Keratinocyte (primary cell): ENCODE measurements around the gene PIGU. TPM values are rescaled to one million over a fixed set of nuclear protein-coding genes. Genes with fewer than 3 reads are reported as not detected.

Experiments used
- DNase-seq: peaks from one replicate; pipeline ENCODE4 v3.0.0-alpha.2; 2011; ENCODE audit warnings: low read depth, missing footprints, low spot score
- FAIRE-seq: peaks from 2 replicates; lab custom pipeline; 2011; peaks lifted over from hg19 to GRCh38; lab: Jason Lieb, UNC
- H2AFZ ChIP-seq: 2 replicates; pipeline ENCODE4 v1.6.0; 2012; ENCODE audit warnings: low read length, control low read depth, inconsistent platforms; ENCODE audit not compliant: control insufficient read depth
- H3K27ac ChIP-seq: 2 replicates; pipeline ENCODE4 v1.5.1; 2011; ENCODE audit warnings: low read length; ENCODE audit not compliant: control insufficient read depth, insufficient read depth
- H3K27me3 ChIP-seq: 3 replicates; pipeline ENCODE4 v1.6.0; 2011; ENCODE audit warnings: low read length; ENCODE audit not compliant: control insufficient read depth, insufficient read depth; ENCODE audit errors: extremely low read depth
- H3K36me3 ChIP-seq, 2 experiments: 2 replicates in 1 of 2; 3 replicates in 1 of 2; pipeline ENCODE4 v1.5.1; 2011; ENCODE audit warnings: low read length in 2 of 2, mild to moderate bottlenecking in 1 of 2; ENCODE audit not compliant: control insufficient read depth in 2 of 2, insufficient read depth in 2 of 2; ENCODE audit errors: extremely low read depth in 1 of 2
- H3K4me1 ChIP-seq: 3 replicates; pipeline ENCODE4 v1.5.1; 2011; ENCODE audit warnings: low read length; ENCODE audit not compliant: control insufficient read depth, insufficient read depth; ENCODE audit errors: extremely low read depth
- H3K4me2 ChIP-seq: 3 replicates; pipeline ENCODE4 v1.6.0; 2011; ENCODE audit warnings: low read depth, low read length; ENCODE audit not compliant: control insufficient read depth, insufficient read depth; ENCODE audit errors: extremely low read depth
- H3K4me3 ChIP-seq, 3 experiments: fragments of 200-600 bp in 1 of 3; sonication (generic) in 1 of 3; 2 replicates in 2 of 3; 3 replicates in 1 of 3; pipeline ENCODE4 v1.5.1; 2011 to 2016; ENCODE audit warnings: low read length in 3 of 3, mild to moderate bottlenecking in 3 of 3, control low read depth in 2 of 3, inconsistent platforms in 1 of 3, low read depth in 1 of 3, mixed read lengths in 1 of 3, mixed run types in 1 of 3, moderate library complexity in 1 of 3; ENCODE audit not compliant: control insufficient read depth in 2 of 3, insufficient read depth in 2 of 3; ENCODE audit errors: extremely low read depth in 1 of 3
- H3K79me2 ChIP-seq: 2 replicates; pipeline ENCODE4 v1.6.0; 2012; ENCODE audit warnings: low read length; ENCODE audit not compliant: control insufficient read depth, insufficient read depth
- H3K9ac ChIP-seq: 3 replicates; pipeline ENCODE4 v1.6.0; 2011; ENCODE audit warnings: low read length; ENCODE audit not compliant: control insufficient read depth, insufficient read depth; ENCODE audit errors: extremely low read depth
- H3K9me1 ChIP-seq: 3 replicates; pipeline ENCODE4 v1.6.0; 2011; ENCODE audit warnings: low read length; ENCODE audit not compliant: control insufficient read depth, insufficient read depth; ENCODE audit errors: extremely low read depth
- H3K9me3 ChIP-seq: 2 replicates; pipeline ENCODE4 v1.5.1; 2012; ENCODE audit warnings: low read depth, low read length; ENCODE audit not compliant: control insufficient read depth
- H4K20me1 ChIP-seq: 3 replicates; pipeline ENCODE4 v1.6.0; 2011; ENCODE audit warnings: low read length; ENCODE audit not compliant: control insufficient read depth, insufficient read depth; ENCODE audit errors: extremely low read depth
- CTCF ChIP-seq, 3 experiments: IDR thresholded peaks in 1 of 3; conservative IDR thresholded peaks in 1 of 3; optimal IDR thresholded peaks in 1 of 3; 2 replicates in 2 of 3; 3 replicates in 1 of 3; pipeline versions ENCODE3 to v1.5.1; 2011; ENCODE audit warnings: low read length in 3 of 3, mild to moderate bottlenecking in 3 of 3, moderate library complexity in 2 of 3, control low read depth in 1 of 3, inconsistent platforms in 1 of 3; ENCODE audit not compliant: insufficient read depth in 2 of 3; ENCODE audit errors: extremely low read depth in 1 of 3
- EZH2 ChIP-seq: IDR thresholded peaks from one replicate; pipeline ENCODE4 v1.6.1; 2012; ENCODE audit warnings: inconsistent platforms, mild to moderate bottlenecking, low read length, moderate library complexity
- dilution Hi-C: fragments of 300-500 bp; cut with MboI; formaldehyde crosslinking; loops from one replicate; pipeline ENCODE4 v1.7.0; 2020; ENCODE audit warnings: low sequenced_read_pairs; ENCODE audit not compliant: extremely low pct_ligation_motif_present
- polyA plus RNA-seq, 5 experiments: library from polyadenylated mRNA; depleted of rRNA in 3 of 5; stranded (reverse) in 3 of 5; stranded (forward) in 1 of 5; unstranded in 1 of 5; fragments of >200 nt; gene quantifications; 1 replicate in 1 of 5; 2 replicates in 3 of 5; 3 replicates in 1 of 5; pipeline versions ENCODE4 v1.2.1 to v1.2.3, GENCODE V29; 2011 to 2012; ENCODE audit warnings: missing spikeins in 2 of 5, low read depth in 1 of 5, low replicate concordance in 1 of 5

PIGU gene
- polyA plus RNA-seq, 1 donor (not counting 4 experiments of a cell fraction or from before 2014, with no cell fraction given): 48.0 TPM

GRCh38 chr20:34540596-34541263 is 136.2 kb downstream of the PIGU start:
- dilution Hi-C loops: no loop called here
- no peak overlapping the region for H3K9ac ChIP-seq
- no peak overlapping the region for H3K4me2 ChIP-seq
- no peak overlapping the region for H3K4me3 ChIP-seq
- H3K79me2 ChIP-seq: no peaks in the 10 kb centered on the region
- H2AFZ ChIP-seq: no peak overlapping the region
- peaks cover 3% of the 10 kb centered on the region for H3K9me1 ChIP-seq
- no peak for FAIRE-seq
- no peak for DNase-seq
- H3K27me3 ChIP-seq: no peaks in the 10 kb centered on the region
- H3K36me3 ChIP-seq: peaks cover 34 to 38% of the 10 kb centered on the region in 2 experiments
- H3K27ac ChIP-seq: no peak overlapping the region
- peaks cover 12% of the 10 kb centered on the region for H4K20me1 ChIP-seq
- H3K9me3 ChIP-seq: no peaks in the 10 kb centered on the region
- TF ChIP-seq EZH2 (no peak), CTCF (optimal IDR thresholded peaks at IDR 0.05 in 1 of 3, IDR thresholded peaks at IDR 0.05 in 1 of 3, conservative IDR thresholded peaks at IDR 0.05 in 1 of 3; ENCODE audit: extremely low read depth in 1 of 3, insufficient read depth in 2 of 3, low read length in 3 of 3) (no peak)
- no peaks in the 10 kb centered on the region for H3K4me1 ChIP-seq

- Histone ChIP-seq H3K9me3 (no peaks in the 10 kb centered on the region), H2AFZ (no peak overlapping the region), H3K4me1 (no peaks in the 10 kb centered on the region), H3K9me1 (peaks cover 3% of the 10 kb centered on the region), H3K9ac (no peak overlapping the region), H3K27ac (no peak overlapping the region), H3K36me3 (peaks cover 40 to 48% of the 10 kb centered on the region in 2 experiments), H3K4me3 (no peak overlapping the region), H3K4me2 (no peak overlapping the region), H4K20me1 (peaks cover 12% of the 10 kb centered on the region), H3K27me3 (no peaks in the 10 kb centered on the region), H3K79me2 (no peaks in the 10 kb centered on the region)
- dilution Hi-C loops: no loop called here
- no peak for FAIRE-seq
- DNase-seq: no peak
- TF ChIP-seq EZH2: no peak
- TF ChIP-seq CTCF (optimal IDR thresholded peaks at IDR 0.05 in 1 of 3, IDR thresholded peaks at IDR 0.05 in 1 of 3, conservative IDR thresholded peaks at IDR 0.05 in 1 of 3; ENCODE audit: extremely low read depth in 1 of 3, insufficient read depth in 2 of 3, low read length in 3 of 3): no peak
Observed at GRCh38 chr20:34539756-34540155, 137.1 kb downstream of the PIGU start.
